Measurements from ENCODE around the gene CDK15.

CDK15 gene

GRCh38 chr2:201915446-201915845 lies 109.1 kb downstream of the CDK15 start (continued):
- TF ChIP-seq ZNF148 (tag by site-specific recombination; IDR thresholded peaks at IDR 0.05; ENCODE audit: borderline replicate concordance) (no peak), ZNF114 (tag by site-specific recombination; IDR thresholded peaks at IDR 0.05) (no peak), ZNF777 (tag by site-specific recombination; IDR thresholded peaks at IDR 0.05; ENCODE audit: borderline replicate concordance) (no peak), ZNF837 (tag by site-specific recombination; IDR thresholded peaks at IDR 0.05) (no peak)

GRCh38 chr2:201916565-201916964 lies 110.2 kb downstream of the CDK15 start:
- CTCF ChIA-PET: no interaction called here
- H3K4me3 ChIP-seq (ENCODE audit: low read depth, low read length): no peak overlapping the region
- no peak overlapping the region for H3K27ac ChIP-seq (ENCODE audit: extremely low read depth, low read depth, low read length)
- no peaks in the 10 kb centered on the region for H3K36me3 ChIP-seq (ENCODE audit: control insufficient read depth in 2 of 2, insufficient read depth in 1 of 2, low read length in 2 of 2)
- H3K4me1 ChIP-seq (ENCODE audit: control insufficient read depth, insufficient read depth, low read length): no peaks in the 10 kb centered on the region
- POLR2A ChIA-PET: no interaction called here
- TF ChIP-seq ZNF629 (tag by site-specific recombination; IDR thresholded peaks at IDR 0.05) (no peak), ZNF701 (tag by site-specific recombination; IDR thresholded peaks at IDR 0.05) (no peak), ZXDB (tag by site-specific recombination; IDR thresholded peaks at IDR 0.05) (no peak), WT1 (tag by site-specific recombination; IDR thresholded peaks at IDR 0.05) (no peak), ZBTB6 (tag by site-specific recombination; IDR thresholded peaks at IDR 0.05) (no peak), PATZ1 (tag by site-specific recombination; IDR thresholded peaks at IDR 0.05) (no peak), SP3 (tag by site-specific recombination; IDR thresholded peaks at IDR 0.05) (no peak), ZNF768 (tag by site-specific recombination; IDR thresholded peaks at IDR 0.05) (no peak), GLIS1 (tag by site-specific recombination; IDR thresholded peaks at IDR 0.05) (no peak), ZNF600 (tag by site-specific recombination; IDR thresholded peaks at IDR 0.05) (no peak), ZNF155 (tag by site-specific recombination; IDR thresholded peaks at IDR 0.05) (no peak), ZNF48 (tag by site-specific recombination; IDR thresholded peaks at IDR 0.05) (no peak), ZNF664 (tag by site-specific recombination; IDR thresholded peaks at IDR 0.05) (no peak), ZSCAN23 (tag by site-specific recombination; IDR thresholded peaks at IDR 0.05) (no peak), ZNF175 (tag by site-specific recombination; IDR thresholded peaks at IDR 0.05) (no peak), GLIS2 (tag by site-specific recombination; IDR thresholded peaks at IDR 0.05) (no peak), ZNF354C (tag by site-specific recombination; IDR thresholded peaks at IDR 0.05; ENCODE audit: borderline replicate concordance, low read depth) (no peak)
- H3K9me3 ChIP-seq (ENCODE audit: control insufficient read depth, insufficient read depth, low read depth, low read length): no peaks in the 10 kb centered on the region

All from HEK293 (cell line).